DND-41 (cell line): Measurements from ENCODE around the gene HSPA8.

Experiments
- ATAC-seq: fragments of 200-7000 bp; cut with Tn5 transposase; 3 replicates; pipeline ENCODE4 v1.9.1; 2021; ENCODE audit warnings: low read depth; ENCODE audit not compliant: insufficient read depth
- DNase-seq: peaks from one replicate; pipeline ENCODE4 v3.0.0-alpha.2; 2020
- H2AFZ ChIP-seq: 2 replicates; pipeline ENCODE4 v1.6.0; 2012; ENCODE audit warnings: low read depth, low read length
- H3K27ac ChIP-seq: 2 replicates; pipeline ENCODE4 v1.5.1; 2012; ENCODE audit warnings: low read length, inconsistent platforms
- H3K27me3 ChIP-seq: fragments of 200-600 bp; sonication (generic); 2 replicates; pipeline ENCODE4 v1.6.0; 2012; ENCODE audit warnings: low read length, mild to moderate bottlenecking, inconsistent platforms; ENCODE audit not compliant: insufficient read depth, poor library complexity
- H3K36me3 ChIP-seq: 2 replicates; pipeline ENCODE4 v1.5.1; 2012; ENCODE audit warnings: low read length, inconsistent platforms; ENCODE audit not compliant: insufficient read depth
- H3K4me1 ChIP-seq: 2 replicates; pipeline ENCODE4 v1.5.1; 2012; ENCODE audit warnings: mild to moderate bottlenecking, low read length; ENCODE audit not compliant: insufficient read depth
- H3K4me2 ChIP-seq: 2 replicates; pipeline ENCODE4 v1.6.0; 2012; ENCODE audit warnings: mild to moderate bottlenecking, moderate library complexity, low read length, inconsistent platforms; ENCODE audit not compliant: insufficient read depth
- H3K4me3 ChIP-seq, 2 experiments: fragments of 200-600 bp in 1 of 2; shearing (Covaris generic) in 1 of 2; 2 replicates each; pipeline ENCODE4 v1.5.1; 2012 to 2016; ENCODE audit warnings: inconsistent platforms in 2 of 2, low read length in 2 of 2, mild to moderate bottlenecking in 2 of 2, low read depth in 1 of 2, moderate library complexity in 1 of 2
- H3K79me2 ChIP-seq: 2 replicates; pipeline ENCODE4 v1.6.0; 2012; ENCODE audit warnings: low read length, inconsistent platforms; ENCODE audit not compliant: insufficient read depth
- H3K9ac ChIP-seq: 2 replicates; pipeline ENCODE4 v1.6.0; 2012; ENCODE audit warnings: low read depth, mild to moderate bottlenecking, inconsistent platforms, low read length, moderate library complexity
- H3K9me3 ChIP-seq: 2 replicates; pipeline ENCODE4 v1.5.1; 2012; ENCODE audit warnings: low read length, moderate library complexity, mild to moderate bottlenecking, inconsistent platforms; ENCODE audit not compliant: insufficient read depth, severe bottlenecking
- H4K20me1 ChIP-seq: 2 replicates; pipeline ENCODE4 v1.6.0; 2012; ENCODE audit warnings: low read length; ENCODE audit not compliant: insufficient read depth
- EZH2 ChIP-seq: IDR thresholded peaks from 3 replicates; pipeline ENCODE4 v1.6.1; 2012; ENCODE audit warnings: borderline replicate concordance, low read depth, mild to moderate bottlenecking, moderate library complexity, low read length, inconsistent platforms; ENCODE audit not compliant: severe bottlenecking
- TF ChIP-seq, protein P1 (sequence below): IDR thresholded peaks from 2 replicates; pipeline ENCODE4 v1.5.1; 2012; ENCODE audit warnings: borderline replicate concordance, low read length, moderate library complexity, mild to moderate bottlenecking; ENCODE audit not compliant: poor library complexity, severe bottlenecking; ENCODE audit errors: extremely low read depth

Gene HSPA8

DNA sequence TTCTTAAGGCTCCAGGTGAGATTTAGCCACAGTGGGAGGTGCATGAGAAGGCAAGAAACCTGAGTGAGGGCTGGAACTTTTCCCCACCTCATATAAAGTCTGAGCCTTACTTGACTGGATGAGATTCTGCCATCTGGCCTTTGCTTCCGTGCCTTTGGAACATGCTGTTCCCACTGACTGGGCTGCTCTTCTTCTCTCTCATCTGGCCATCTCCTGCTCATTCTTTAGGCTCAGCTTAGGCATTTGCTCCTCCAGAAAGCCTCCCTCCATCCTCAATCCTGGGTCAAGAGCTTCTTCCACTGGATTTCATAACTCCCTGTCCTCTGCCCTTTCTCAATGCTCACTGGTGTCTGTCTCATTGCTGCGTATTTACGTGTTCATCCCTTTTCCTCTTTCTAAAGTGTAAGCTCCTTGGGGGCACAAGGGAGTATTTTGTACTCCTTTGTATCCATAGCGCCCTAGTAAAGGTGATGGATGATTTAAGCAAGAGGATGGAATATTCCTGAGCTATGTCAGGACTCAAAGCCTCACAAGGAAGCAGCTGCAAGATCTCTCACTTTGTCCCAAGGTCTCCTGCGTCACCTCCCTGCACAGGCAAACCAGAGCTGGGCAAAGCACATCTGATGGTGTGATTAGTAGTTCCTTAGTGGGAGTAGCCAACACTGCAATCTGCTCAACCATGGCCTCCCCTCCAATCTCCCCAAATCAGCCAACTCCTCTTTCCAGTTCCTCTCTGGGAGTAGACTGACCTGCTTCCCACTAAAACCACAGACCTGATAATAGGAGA lies 15.3 kb downstream of the HSPA8 start:
- no peak overlapping the region for H3K27ac ChIP-seq
- H2AFZ ChIP-seq: no peak overlapping the region
- no peaks in the 10 kb centered on the region for H3K4me1 ChIP-seq
- no peaks in the 10 kb centered on the region for H3K27me3 ChIP-seq
- no peak overlapping the region for H3K4me2 ChIP-seq
- DNase-seq (no peak), ATAC-seq (no peak)
- no peak overlapping the region for H3K9ac ChIP-seq
- no peaks in the 10 kb centered on the region for H4K20me1 ChIP-seq
- no peak for TF ChIP-seq EZH2
- TF ChIP-seq, protein P1, sequence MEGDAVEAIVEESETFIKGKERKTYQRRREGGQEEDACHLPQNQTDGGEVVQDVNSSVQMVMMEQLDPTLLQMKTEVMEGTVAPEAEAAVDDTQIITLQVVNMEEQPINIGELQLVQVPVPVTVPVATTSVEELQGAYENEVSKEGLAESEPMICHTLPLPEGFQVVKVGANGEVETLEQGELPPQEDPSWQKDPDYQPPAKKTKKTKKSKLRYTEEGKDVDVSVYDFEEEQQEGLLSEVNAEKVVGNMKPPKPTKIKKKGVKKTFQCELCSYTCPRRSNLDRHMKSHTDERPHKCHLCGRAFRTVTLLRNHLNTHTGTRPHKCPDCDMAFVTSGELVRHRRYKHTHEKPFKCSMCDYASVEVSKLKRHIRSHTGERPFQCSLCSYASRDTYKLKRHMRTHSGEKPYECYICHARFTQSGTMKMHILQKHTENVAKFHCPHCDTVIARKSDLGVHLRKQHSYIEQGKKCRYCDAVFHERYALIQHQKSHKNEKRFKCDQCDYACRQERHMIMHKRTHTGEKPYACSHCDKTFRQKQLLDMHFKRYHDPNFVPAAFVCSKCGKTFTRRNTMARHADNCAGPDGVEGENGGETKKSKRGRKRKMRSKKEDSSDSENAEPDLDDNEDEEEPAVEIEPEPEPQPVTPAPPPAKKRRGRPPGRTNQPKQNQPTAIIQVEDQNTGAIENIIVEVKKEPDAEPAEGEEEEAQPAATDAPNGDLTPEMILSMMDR: no peak
- no peak overlapping the region for H3K4me3 ChIP-seq
- no peaks in the 10 kb centered on the region for H3K36me3 ChIP-seq
- no peaks in the 10 kb centered on the region for H3K9me3 ChIP-seq
- H3K79me2 ChIP-seq: no peaks in the 10 kb centered on the region

DNA sequence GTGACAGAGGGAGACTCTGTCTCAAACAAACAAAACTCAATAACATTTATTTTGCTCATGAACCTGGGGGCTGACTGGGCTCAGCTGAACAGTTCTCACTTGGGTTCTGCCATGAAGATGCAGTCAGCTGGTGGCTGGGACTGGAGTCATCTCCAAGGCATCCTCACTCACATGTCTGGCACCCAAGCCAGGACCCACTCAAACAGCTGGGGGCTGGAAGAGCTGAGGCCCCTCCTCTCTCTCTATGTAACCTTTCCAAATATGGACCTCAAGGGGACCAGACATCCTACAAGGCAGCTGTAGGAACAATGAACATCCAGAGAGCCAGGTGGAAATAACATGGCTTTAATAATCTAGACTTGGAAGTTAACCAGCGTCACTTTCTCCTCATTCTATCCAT lies 16.8 kb downstream of the HSPA8 start:
- no peaks in the 10 kb centered on the region for H3K79me2 ChIP-seq
- no peak overlapping the region for H2AFZ ChIP-seq
- no peaks in the 10 kb centered on the region for H3K4me1 ChIP-seq
- no peak overlapping the region for H3K4me2 ChIP-seq
- H3K4me3 ChIP-seq: no peak overlapping the region
- TF ChIP-seq, protein P1: no peak
- TF ChIP-seq EZH2: no peak
- no peak overlapping the region for H3K9ac ChIP-seq
- DNase-seq: no peak
- H4K20me1 ChIP-seq: no peaks in the 10 kb centered on the region
- no peaks in the 10 kb centered on the region for H3K27me3 ChIP-seq
- no peaks in the 10 kb centered on the region for H3K9me3 ChIP-seq
- 0 out of 3 replicates have a peak, but pooled peaks have one; percentile 19 for ATAC-seq
- H3K36me3 ChIP-seq: no peaks in the 10 kb centered on the region
- H3K27ac ChIP-seq: no peak overlapping the region

DNA sequence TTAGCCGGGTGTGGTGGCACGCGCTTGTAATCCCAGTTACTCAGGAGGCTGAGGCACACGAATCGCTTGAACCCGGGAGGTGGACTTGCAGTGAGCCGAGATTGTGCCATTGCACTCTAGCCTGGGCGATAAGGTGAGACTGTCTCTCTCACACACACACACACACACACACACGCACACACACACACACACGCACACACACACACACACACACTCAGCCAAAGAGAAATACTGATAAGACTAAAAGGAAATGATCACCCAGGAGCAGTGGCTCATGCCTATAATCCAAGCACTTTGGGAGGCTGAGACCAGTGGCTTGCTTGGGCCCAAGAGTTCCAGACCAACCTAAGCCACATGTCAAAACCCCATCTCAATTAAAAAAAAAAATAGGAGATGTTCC lies 20.8 kb downstream of the HSPA8 start:
- no peaks in the 10 kb centered on the region for H3K9me3 ChIP-seq
- H3K27me3 ChIP-seq: no peaks in the 10 kb centered on the region
- no peak overlapping the region for H3K9ac ChIP-seq
- no peaks in the 10 kb centered on the region for H3K36me3 ChIP-seq
- no peaks in the 10 kb centered on the region for H3K79me2 ChIP-seq
- H4K20me1 ChIP-seq: no peaks in the 10 kb centered on the region
- ATAC-seq: no peak
- no peaks in the 10 kb centered on the region for H3K4me1 ChIP-seq
- H2AFZ ChIP-seq: no peak overlapping the region
- H3K4me3 ChIP-seq: no peak overlapping the region
- H3K27ac ChIP-seq: no peak overlapping the region
- no peak overlapping the region for H3K4me2 ChIP-seq
- no peak for DNase-seq
- TF ChIP-seq, protein P1: no peak
- no peak for TF ChIP-seq EZH2
